A673 (cell line): ENCODE measurements around the gene LPCAT4. TPM values are rescaled to one million over a fixed set of nuclear protein-coding genes. Genes with fewer than 3 reads are reported as not detected.
"Not testable (repeated sequence)": the region's sequence is repeated elsewhere in the genome, so short reads cannot be mapped to it uniquely, and the experiment has no call there.

Experiments
- Bru-seq: library from RNA; stranded (reverse); fragments of 400-500 nt; gene quantifications from one replicate; lab custom pipeline; 2021; lab: Mats Ljungman, UMichigan
- BruChase-seq, 2 experiments: library from RNA; stranded (reverse); fragments of 400-500 nt; gene quantifications; one replicate each; lab custom pipeline; 2021; lab: Mats Ljungman, UMichigan
- BruUV-seq: library from RNA; stranded (reverse); fragments of 400-500 nt; replicated peaks from 2 replicates; lab custom pipeline; 2021; lab: Mats Ljungman, UMichigan
- CTCF ChIA-PET: fragments of 300-600 bp; sonication (Branson Sonifier 250); formaldehyde crosslinking; loops from one replicate; lab custom pipeline; 2022; ENCODE audit warnings: antibody characterized with exemption; lab: Charles Lee
- POLR2A ChIA-PET: fragments of 300-600 bp; sonication (Branson Sonifier 250); formaldehyde crosslinking; loops from one replicate; lab custom pipeline; 2022; ENCODE audit warnings: antibody characterized with exemption; ENCODE audit not compliant: low non-redundant PET; lab: Charles Lee
- DNase-seq: peaks from one replicate; pipeline ENCODE4 v3.0.0-alpha.2; 2015; ENCODE audit warnings: low spot score
- H3K27ac ChIP-seq: fragments of 200-600 bp; sonication (generic); 2 replicates; pipeline ENCODE4 v1.5.1; 2016; ENCODE audit warnings: mixed run types, low read depth, mild to moderate bottlenecking, mixed read lengths, antibody characterized with exemption, low read length; ENCODE audit not compliant: poor library complexity, severe bottlenecking
- H3K27me3 ChIP-seq: fragments of 200-600 bp; sonication (generic); replicated peaks from 2 replicates; pipeline ENCODE4 v1.6.1; 2017; ENCODE audit warnings: mixed run types, low read depth, mild to moderate bottlenecking, mixed read lengths, antibody characterized with exemption, low read length; ENCODE audit not compliant: insufficient read depth, poor library complexity
- H3K36me3 ChIP-seq: fragments of 200-600 bp; sonication (generic); 2 replicates; pipeline ENCODE4 v1.6.1; 2016; ENCODE audit warnings: mixed run types, mild to moderate bottlenecking, mixed read lengths, antibody characterized with exemption, low read length; ENCODE audit not compliant: insufficient read depth, poor library complexity, severe bottlenecking
- H3K4me1 ChIP-seq: fragments of 200-600 bp; sonication (generic); 2 replicates; pipeline ENCODE4 v1.6.1; 2017; ENCODE audit warnings: mixed run types, mild to moderate bottlenecking, mixed read lengths, antibody characterized with exemption, low read length; ENCODE audit not compliant: insufficient read depth, poor library complexity, severe bottlenecking
- H3K4me3 ChIP-seq: fragments of 200-600 bp; sonication (generic); 2 replicates; pipeline ENCODE4 v1.5.1; 2016; ENCODE audit warnings: low read depth, mixed run types, mild to moderate bottlenecking, mixed read lengths, low read length; ENCODE audit not compliant: poor library complexity, severe bottlenecking
- H3K9me3 ChIP-seq: fragments of 200-600 bp; sonication (generic); 2 replicates; pipeline ENCODE4 v1.6.1; 2016; ENCODE audit warnings: mixed run types, low read depth, mild to moderate bottlenecking, mixed read lengths, antibody characterized with exemption, low read length; ENCODE audit not compliant: poor library complexity, severe bottlenecking
- CTCF ChIP-seq: fragments of 300-800, 200-600 bp; sonication (generic); conservative IDR thresholded peaks from 2 replicates; pipeline ENCODE4 v1.5.1; 2017; ENCODE audit warnings: low read depth, mild to moderate bottlenecking, antibody characterized with exemption, low read length, moderate library complexity, mixed read lengths
- EZH2 ChIP-seq: fragments of 200-600 bp; sonication (generic); IDR thresholded peaks from 2 replicates; pipeline ENCODE4 v1.6.1; 2017; ENCODE audit warnings: borderline replicate concordance, low read depth, mild to moderate bottlenecking, mixed read lengths, antibody characterized with exemption, low read length; ENCODE audit not compliant: poor library complexity, severe bottlenecking
- intact Hi-C: fragments of 100-400 bp; cut with micrococcal nuclease; formaldehyde crosslinking; loops from one replicate; pipeline ENCODE4 v1.10.0; 2022; ENCODE audit not compliant: unreplicated experiment
- long read RNA-seq: library from polyadenylated mRNA; stranded (forward); transcript quantifications from one replicate; pipeline ENCODE4 v2.0.0, GENCODE V29; 2022
- total RNA-seq: library from RNA; stranded (reverse); gene quantifications from 2 replicates; pipeline ENCODE4 v1.2.3, GENCODE V29; 2021

Gene LPCAT4, protein sequence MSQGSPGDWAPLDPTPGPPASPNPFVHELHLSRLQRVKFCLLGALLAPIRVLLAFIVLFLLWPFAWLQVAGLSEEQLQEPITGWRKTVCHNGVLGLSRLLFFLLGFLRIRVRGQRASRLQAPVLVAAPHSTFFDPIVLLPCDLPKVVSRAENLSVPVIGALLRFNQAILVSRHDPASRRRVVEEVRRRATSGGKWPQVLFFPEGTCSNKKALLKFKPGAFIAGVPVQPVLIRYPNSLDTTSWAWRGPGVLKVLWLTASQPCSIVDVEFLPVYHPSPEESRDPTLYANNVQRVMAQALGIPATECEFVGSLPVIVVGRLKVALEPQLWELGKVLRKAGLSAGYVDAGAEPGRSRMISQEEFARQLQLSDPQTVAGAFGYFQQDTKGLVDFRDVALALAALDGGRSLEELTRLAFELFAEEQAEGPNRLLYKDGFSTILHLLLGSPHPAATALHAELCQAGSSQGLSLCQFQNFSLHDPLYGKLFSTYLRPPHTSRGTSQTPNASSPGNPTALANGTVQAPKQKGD
- 37.8 and 53.1 TPM in 2 replicates for total RNA-seq
- percentile 57 among the genes with signal in this experiment for Bru-seq, nascent RNA
- percentile 80 among the genes with signal in this experiment for BruChase-seq, experiment 1, labeled RNA remaining after a 2-hour chase
- percentile 73 among the genes with signal in this experiment for BruChase-seq, experiment 2, labeled RNA remaining after a 6-hour chase
- long read RNA-seq, transcript LPCAT4-201 (14 exons, 2,262 nt) = major isoform, 5 of 28 reads
- long read RNA-seq, partial matches to known transcripts = 7 of 28 reads
- long read RNA-seq, other reads (novel, unspliced or antisense) = 16 of 28 reads

- POLR2A ChIA-PET = interaction anchor here (0.6 kb wide), 1 partner anchor 198 kb away, joined by 3 read pairs; no protein-coding TSS in a partner anchor
- BruUV-seq = no TSS peak
- Histone ChIP-seq H3K4me3 (peak within 1 kb of the TSS; percentile 82), H3K27ac (peak within 1 kb of the TSS; percentile 96), H3K27me3 (no peaks in the 10 kb centered on the region), H3K9me3 (no peaks in the 10 kb centered on the region), H3K36me3 (no peaks in the 10 kb centered on the region), H3K4me1 (peaks cover 8% of the 10 kb centered on the region)
- DNase-seq = peak; percentile 92
- CTCF ChIA-PET = interaction anchor here (0.6 to 1.9 kb wide), 6 partner anchors 9 to 257 kb away, joined by 4 to 11 read pairs (median 5); partner anchors contain the start of genes NOP10, NUTM1 and SLC12A6
- TF ChIP-seq CTCF (peak; percentile 98), EZH2 (no peak)
- intact Hi-C loops = loop anchor here (1.0 to 10.0 kb wide), 4 partner anchors 24 to 305 kb away; partner anchors contain the start of genes EMC7, NOP10, NUTM1 and PGBD4
Observed at GRCh38 chr15:34367101-34368081, at the start of gene LPCAT4. Gene LPCAT4 (minus strand): TSS chr15:34367196. CDS start chr15:34367100, 96 bp downstream.

GRCh38 chr15:34409511-34409910 is 42.5 kb upstream of the LPCAT4 start:
- H3K27me3 ChIP-seq, POLR2A ChIA-PET, H3K9me3 ChIP-seq, BruUV-seq, H3K4me3 ChIP-seq, DNase-seq, H3K36me3 ChIP-seq, CTCF ChIA-PET, intact Hi-C loops, H3K4me1 ChIP-seq, H3K27ac ChIP-seq: not testable (repeated sequence)

GRCh38 chr15:34408973-34409372 is 42.0 kb upstream of the LPCAT4 start:
- BruUV-seq, H3K9me3 ChIP-seq, CTCF ChIA-PET, H3K36me3 ChIP-seq, H3K4me1 ChIP-seq, DNase-seq, H3K27me3 ChIP-seq, intact Hi-C loops, H3K27ac ChIP-seq, POLR2A ChIA-PET, H3K4me3 ChIP-seq: not testable (repeated sequence)

GRCh38 chr15:34403899-34404298 is 36.9 kb upstream of the LPCAT4 start:
- CTCF ChIA-PET, H3K27me3 ChIP-seq, DNase-seq, POLR2A ChIA-PET, H3K4me3 ChIP-seq, H3K4me1 ChIP-seq, intact Hi-C loops, H3K36me3 ChIP-seq, H3K9me3 ChIP-seq, BruUV-seq, H3K27ac ChIP-seq: not testable (repeated sequence)

DNA sequence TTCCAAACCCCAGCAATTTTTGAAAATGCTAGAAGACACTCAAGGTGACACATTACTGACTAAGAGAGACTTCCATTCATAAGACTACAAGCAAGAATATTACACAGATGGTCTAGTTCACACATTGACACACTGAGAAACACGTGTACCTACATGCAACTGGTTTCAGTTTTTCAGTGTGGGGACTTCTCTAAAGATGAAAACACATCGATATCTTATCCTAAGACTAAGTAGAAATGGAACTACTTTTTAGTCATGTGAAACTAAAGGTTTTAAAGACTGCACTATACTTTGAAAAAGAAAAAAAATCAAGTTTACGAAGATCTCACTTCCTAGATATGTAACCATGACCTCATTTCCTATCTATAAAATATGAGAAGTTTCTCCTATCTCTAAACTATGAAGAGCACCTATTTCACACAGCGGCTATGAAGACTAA is 36.2 kb upstream of the LPCAT4 start:
- BruUV-seq, intact Hi-C loops, CTCF ChIA-PET, POLR2A ChIA-PET, DNase-seq, H3K27ac ChIP-seq, H3K4me1 ChIP-seq, H3K9me3 ChIP-seq, H3K27me3 ChIP-seq, H3K4me3 ChIP-seq, H3K36me3 ChIP-seq: not testable (repeated sequence)
